Measurements from ENCODE around the gene HYAL2.

Gene HYAL2

DNA sequence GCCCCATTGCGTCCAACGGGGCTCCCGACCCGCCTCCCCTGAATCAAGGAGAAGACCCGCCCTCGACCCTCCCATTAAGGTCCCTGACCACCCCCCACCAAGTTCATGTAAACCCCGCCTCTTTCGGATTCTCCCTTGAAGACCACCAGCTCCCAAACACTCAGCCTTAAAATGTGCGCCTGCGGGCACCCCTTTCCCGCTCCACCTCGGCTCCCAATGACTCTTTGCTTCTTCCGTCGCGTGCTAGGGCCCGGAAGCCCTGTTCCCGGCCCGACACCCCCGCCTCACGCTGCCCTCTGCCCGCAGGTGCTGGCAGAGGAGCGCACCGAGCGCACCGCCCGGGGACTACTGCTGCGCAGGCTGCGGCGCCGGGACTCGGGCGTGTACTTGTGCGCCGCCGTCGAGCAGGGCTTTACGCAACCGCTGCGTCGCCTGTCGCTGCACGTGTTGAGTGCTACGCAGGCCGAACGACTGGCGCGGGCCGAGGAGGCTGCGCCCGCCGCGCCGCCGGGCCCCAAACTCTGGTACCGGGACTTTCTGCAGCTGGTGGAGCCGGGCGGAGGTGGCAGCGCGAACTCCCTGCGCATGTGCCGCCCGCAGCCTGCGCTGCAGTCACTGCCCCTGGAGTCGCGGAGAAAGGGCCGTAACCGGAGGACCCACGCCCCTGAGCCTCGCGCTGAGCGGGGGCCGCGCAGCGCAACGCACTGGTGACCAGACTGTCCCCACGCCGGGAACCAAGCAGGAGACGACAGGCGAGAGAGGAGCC is 46.4 kb downstream of the HYAL2 start:
- TF ChIP-seq, protein P1, sequence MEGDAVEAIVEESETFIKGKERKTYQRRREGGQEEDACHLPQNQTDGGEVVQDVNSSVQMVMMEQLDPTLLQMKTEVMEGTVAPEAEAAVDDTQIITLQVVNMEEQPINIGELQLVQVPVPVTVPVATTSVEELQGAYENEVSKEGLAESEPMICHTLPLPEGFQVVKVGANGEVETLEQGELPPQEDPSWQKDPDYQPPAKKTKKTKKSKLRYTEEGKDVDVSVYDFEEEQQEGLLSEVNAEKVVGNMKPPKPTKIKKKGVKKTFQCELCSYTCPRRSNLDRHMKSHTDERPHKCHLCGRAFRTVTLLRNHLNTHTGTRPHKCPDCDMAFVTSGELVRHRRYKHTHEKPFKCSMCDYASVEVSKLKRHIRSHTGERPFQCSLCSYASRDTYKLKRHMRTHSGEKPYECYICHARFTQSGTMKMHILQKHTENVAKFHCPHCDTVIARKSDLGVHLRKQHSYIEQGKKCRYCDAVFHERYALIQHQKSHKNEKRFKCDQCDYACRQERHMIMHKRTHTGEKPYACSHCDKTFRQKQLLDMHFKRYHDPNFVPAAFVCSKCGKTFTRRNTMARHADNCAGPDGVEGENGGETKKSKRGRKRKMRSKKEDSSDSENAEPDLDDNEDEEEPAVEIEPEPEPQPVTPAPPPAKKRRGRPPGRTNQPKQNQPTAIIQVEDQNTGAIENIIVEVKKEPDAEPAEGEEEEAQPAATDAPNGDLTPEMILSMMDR (IDR thresholded peaks at IDR 0.05), result no peak

DNA sequence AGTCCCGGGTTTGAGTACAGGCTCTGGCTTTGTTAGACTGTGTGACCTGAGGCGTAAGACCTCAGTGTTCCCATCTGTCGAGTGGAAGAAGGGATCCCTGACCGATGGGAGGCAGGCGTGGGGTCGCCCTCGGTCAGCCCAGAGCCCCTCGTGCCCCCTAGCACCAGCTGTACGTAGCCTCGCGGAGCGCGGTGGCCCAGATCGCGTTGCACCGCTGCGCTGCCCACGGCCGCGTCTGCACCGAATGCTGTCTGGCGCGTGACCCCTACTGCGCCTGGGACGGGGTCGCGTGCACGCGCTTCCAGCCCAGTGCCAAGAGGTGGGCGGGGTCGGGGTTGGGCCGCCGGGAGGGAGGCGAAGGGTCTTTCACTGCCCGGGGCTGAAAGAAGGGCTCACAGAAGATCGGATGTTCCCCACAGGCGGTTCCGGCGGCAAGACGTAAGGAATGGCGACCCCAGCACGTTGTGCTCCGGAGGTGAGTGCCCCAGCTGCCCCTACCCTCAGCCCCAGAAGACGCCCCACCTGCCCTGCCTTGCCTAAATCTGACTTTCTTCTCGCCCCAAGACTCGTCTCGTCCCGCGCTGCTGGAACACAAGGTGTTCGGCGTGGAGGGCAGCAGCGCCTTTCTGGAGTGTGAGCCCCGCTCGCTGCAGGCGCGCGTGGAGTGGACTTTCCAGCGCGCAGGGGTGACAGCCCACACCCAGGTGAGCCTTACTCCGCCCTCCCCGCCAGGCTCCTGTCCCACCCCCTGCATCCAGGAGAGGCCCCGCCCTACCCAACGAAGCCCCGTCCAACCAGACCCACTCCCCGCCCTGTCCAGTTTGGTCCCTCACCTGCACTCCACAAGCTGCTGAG is 47.2 kb downstream of the HYAL2 start:
- TF ChIP-seq, protein P1 (IDR thresholded peaks at IDR 0.05), result no peak

DNA sequence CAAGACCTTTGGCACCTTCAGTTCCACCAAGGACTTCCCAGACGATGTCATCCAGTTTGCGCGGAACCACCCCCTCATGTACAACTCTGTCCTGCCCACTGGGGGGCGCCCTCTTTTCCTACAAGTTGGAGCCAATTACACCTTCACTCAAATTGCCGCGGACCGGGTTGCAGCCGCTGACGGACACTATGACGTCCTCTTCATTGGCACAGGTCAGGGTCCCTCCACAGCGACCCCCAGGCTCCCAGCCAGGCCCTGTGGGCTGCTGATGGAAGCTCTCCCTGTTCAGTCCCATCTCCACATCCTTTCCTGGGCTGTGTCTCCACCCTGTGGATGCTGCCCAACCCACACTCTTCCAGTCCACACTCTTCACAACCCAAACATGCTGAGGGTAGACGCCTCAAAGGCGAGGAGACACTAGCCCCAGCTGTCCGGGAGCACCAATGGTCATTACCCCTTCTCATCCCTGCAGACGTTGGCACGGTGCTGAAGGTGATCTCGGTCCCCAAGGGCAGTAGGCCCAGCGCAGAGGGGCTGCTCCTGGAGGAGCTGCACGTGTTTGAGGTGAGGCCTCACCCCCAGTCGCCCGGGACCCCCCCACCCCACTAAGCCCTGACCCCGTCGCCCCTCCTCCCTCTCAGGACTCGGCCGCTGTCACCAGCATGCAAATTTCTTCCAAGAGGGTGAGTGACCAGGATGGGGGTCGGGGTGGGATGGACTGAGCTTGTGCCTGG is 48.0 kb downstream of the HYAL2 start:
- TF ChIP-seq, protein P1 (IDR thresholded peaks at IDR 0.05), result peak; percentile 84

DNA sequence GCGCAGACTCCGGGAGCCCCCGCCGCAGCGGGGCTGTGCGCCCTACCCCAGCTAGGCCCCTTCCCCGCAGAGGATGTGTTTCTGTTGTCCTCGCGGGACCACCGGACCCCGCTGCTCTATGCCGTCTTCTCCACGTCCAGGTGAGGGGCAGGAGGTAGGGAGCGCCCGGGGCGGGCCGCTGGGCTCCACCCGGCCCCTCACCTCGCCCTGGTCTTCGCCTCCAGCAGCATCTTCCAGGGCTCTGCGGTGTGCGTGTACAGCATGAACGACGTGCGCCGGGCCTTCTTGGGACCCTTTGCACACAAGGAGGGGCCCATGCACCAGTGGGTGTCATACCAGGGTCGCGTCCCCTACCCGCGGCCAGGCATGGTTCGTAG is 48.9 kb downstream of the HYAL2 start:
- TF ChIP-seq, protein P1 (IDR thresholded peaks at IDR 0.05), result no peak

DNA sequence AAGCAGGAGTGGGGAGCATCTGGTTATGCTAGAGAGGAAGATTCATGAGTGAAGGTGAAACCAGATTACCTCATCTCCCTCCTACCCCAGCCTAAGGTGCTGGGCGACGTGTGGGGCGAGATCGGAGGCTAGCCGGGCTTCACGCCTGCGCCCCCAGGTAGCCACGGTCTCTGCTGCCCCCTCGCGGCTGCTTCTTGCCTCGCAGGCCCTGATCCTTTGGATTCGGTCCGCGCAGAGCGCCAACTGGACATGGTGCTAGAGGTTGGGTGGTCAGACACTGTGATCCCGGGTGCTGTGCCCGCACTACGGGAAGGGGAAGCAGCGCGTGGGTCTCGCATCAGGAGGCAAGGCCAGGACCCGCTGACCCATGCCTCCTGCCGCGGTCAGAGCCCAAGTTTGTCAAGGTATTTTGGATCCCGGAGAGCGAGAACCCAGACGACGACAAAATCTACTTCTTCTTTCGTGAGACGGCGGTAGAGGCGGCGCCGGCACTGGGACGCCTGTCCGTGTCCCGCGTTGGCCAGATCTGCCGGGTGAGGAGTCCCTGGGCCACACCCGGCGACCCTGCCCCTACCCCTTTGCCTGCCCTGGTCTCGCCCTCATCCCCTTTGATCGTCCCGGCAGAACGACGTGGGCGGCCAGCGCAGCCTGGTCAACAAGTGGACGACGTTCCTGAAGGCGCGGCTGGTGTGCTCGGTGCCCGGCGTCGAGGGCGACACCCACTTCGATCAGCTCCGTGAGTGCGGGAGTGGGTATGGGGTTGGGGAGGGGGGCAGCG is 49.4 kb downstream of the HYAL2 start:
- TF ChIP-seq, protein P1 (IDR thresholded peaks at IDR 0.05), result peak; percentile 94

DNA sequence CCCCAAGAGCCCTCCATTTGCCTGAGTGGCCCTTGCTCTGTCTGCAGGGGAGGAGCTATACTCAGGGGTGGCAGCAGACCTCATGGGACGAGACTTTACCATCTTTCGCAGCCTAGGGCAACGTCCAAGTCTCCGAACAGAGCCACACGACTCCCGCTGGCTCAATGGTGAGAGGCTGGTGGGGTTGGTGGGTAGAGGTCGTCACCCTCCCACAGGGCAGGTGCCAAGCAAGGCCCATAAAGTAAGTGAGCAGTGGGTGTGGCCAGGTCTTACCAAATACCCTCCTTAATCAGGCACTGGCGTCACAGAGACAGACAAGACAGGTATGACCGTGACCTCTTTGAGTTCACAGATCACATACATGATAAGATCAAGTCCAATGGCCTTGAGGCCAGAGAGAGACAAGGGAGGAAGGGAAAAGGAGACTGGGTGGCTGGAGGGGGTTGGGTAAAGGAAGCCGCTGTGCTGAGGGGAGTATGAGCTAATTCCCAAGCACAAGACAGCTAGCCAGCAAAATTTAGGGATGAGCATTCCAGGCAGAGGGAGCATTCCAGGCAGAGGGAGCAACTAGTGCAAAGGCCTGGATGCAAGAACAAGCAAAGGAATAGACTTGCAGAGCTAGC is 51.1 kb downstream of the HYAL2 start:
- TF ChIP-seq, protein P1 (IDR thresholded peaks at IDR 0.05), result no peak
